GM12878 (cell line): ENCODE results near the gene VCL. TPM values are rescaled to one million over a fixed set of nuclear protein-coding genes. Genes with fewer than 3 reads are reported as not detected.

Experiments
- ATAC-seq: fragments of 200-7000 bp; cut with Tn5 transposase; 3 replicates; pipeline ENCODE4 v1.9.1; 2020; ENCODE audit warnings: mild to moderate bottlenecking, moderate library complexity
- BruUV-seq: library from RNA; stranded (reverse); fragments of 400-500 nt; replicated peaks from 2 replicates; lab custom pipeline; 2021; lab: Mats Ljungman, UMichigan
- CTCF ChIA-PET: fragments of 300-600 bp; sonication (Branson Sonifier 250); formaldehyde crosslinking; extraction: SDS; loops from one replicate; lab custom pipeline; 2021; ENCODE audit warnings: inconsistent platforms; lab: Yijun Ruan, JAX
- POLR2A ChIA-PET: fragments of 350-600 bp; formaldehyde crosslinking; extraction: SDS; loops from one replicate; lab custom pipeline; 2021; ENCODE audit warnings: inconsistent platforms; lab: Charles Lee
- RAD21 ChIA-PET: fragments of 300-600 bp; sonication (Branson Sonifier 250); formaldehyde crosslinking; loops from one replicate; lab custom pipeline; 2023; ENCODE audit warnings: antibody characterized with exemption; ENCODE audit not compliant: unreplicated experiment; lab: Charles Lee
- SMC1A ChIA-PET: fragments of 300-600 bp; sonication (Branson Sonifier 250); formaldehyde crosslinking; loops from one replicate; lab custom pipeline; 2023; ENCODE audit not compliant: unreplicated experiment, uncharacterized antibody; lab: Charles Lee
- DNase-seq: peaks from one replicate; pipeline ENCODE4 v3.0.0-alpha.2; 2011; ENCODE audit warnings: low read depth, low spot score
- FAIRE-seq: peaks from 3 replicates; lab custom pipeline; 2011; peaks lifted over from hg19 to GRCh38; lab: Jason Lieb, UNC
- H2AFZ ChIP-seq: 2 replicates; pipeline ENCODE4 v1.6.0; 2011; ENCODE audit warnings: low read depth, low read length, control low read depth; ENCODE audit not compliant: control insufficient read depth
- H3K27ac ChIP-seq: 2 replicates; pipeline ENCODE4 v1.5.1; 2011; ENCODE audit warnings: control low read depth; ENCODE audit not compliant: control insufficient read depth, insufficient read depth
- H3K27me3 ChIP-seq, 2 experiments: replicated peaks in 1 of 2; 2 replicates each; pipeline versions ENCODE4 v1.6.0 to v1.6.1; 2011; ENCODE audit warnings: low read length in 1 of 2; ENCODE audit not compliant: control insufficient read depth in 2 of 2, insufficient read depth in 2 of 2
- H3K36me3 ChIP-seq, 2 experiments: 2 replicates each; pipeline ENCODE4 v1.5.1; 2011; ENCODE audit warnings: low read length in 1 of 2; ENCODE audit not compliant: control insufficient read depth in 2 of 2, insufficient read depth in 2 of 2
- H3K4me1 ChIP-seq: 2 replicates; pipeline ENCODE4 v1.6.1; 2011; ENCODE audit warnings: mild to moderate bottlenecking, low read length, moderate library complexity, mixed read lengths; ENCODE audit not compliant: control insufficient read depth, insufficient read depth
- H3K4me2 ChIP-seq: 2 replicates; pipeline ENCODE4 v1.6.0; 2011; ENCODE audit warnings: control low read depth; ENCODE audit not compliant: control insufficient read depth, insufficient read depth
- H3K4me3 ChIP-seq: fragments of 200-600 bp; sonication (generic); 2 replicates; pipeline ENCODE4 v1.5.1; 2016
- H3K79me2 ChIP-seq: 2 replicates; pipeline ENCODE4 v1.6.0; 2011; ENCODE audit warnings: low read length; ENCODE audit not compliant: control insufficient read depth, insufficient read depth
- H3K9ac ChIP-seq: 2 replicates; pipeline ENCODE4 v1.8.0; 2011; ENCODE audit warnings: low read length, control low read depth, mixed read lengths; ENCODE audit not compliant: control insufficient read depth, insufficient read depth
- H3K9me3 ChIP-seq: replicated peaks from 3 replicates; pipeline ENCODE4 v1.5.1; 2011; ENCODE audit warnings: mild to moderate bottlenecking, low read length; ENCODE audit not compliant: control insufficient read depth, insufficient read depth
- H4K20me1 ChIP-seq: 2 replicates; pipeline ENCODE4 v1.6.0; 2011; ENCODE audit not compliant: control insufficient read depth, insufficient read depth
- BMI1 ChIP-seq: fragments of 450-650 bp; IDR thresholded peaks from 2 replicates; pipeline ENCODE4 v1.6.1; 2016; ENCODE audit warnings: mild to moderate bottlenecking, moderate library complexity, borderline replicate concordance
- CEBPB ChIP-seq, 2 experiments: fragments of 150-350 bp in 1 of 2; IDR thresholded peaks; 2 replicates each; pipeline ENCODE4 v1.6.1; 2012 to 2014; ENCODE audit warnings: low read depth in 2 of 2, low read length in 2 of 2, borderline replicate concordance in 1 of 2, inconsistent platforms in 1 of 2
- CHD2 ChIP-seq: IDR thresholded peaks from 2 replicates; pipeline ENCODE4 v1.6.1; 2011; ENCODE audit warnings: low read depth, low read length, improper control_type of control experiment, borderline replicate concordance
- IKZF1 ChIP-seq: fragments of 450-650 bp; conservative IDR thresholded peaks from 2 replicates; pipeline ENCODE4 v1.6.1; 2017; ENCODE audit warnings: antibody characterized with exemption, mild to moderate bottlenecking
- MXI1 ChIP-seq: fragments of 150-350 bp; IDR thresholded peaks from 2 replicates; pipeline ENCODE4 v1.6.1; 2011; ENCODE audit warnings: low read depth, mild to moderate bottlenecking, inconsistent platforms, low read length, improper control_type of control experiment
- PAX5 ChIP-seq: IDR thresholded peaks from 2 replicates; pipeline ENCODE4 v1.6.1; 2011; ENCODE audit warnings: low read depth, low read length, borderline replicate concordance
- TCF7 ChIP-seq: IDR thresholded peaks from 2 replicates; pipeline ENCODE4 v1.6.1; 2014; ENCODE audit warnings: antibody characterized with exemption, borderline replicate concordance
- WGBS: methylation state at CpG from one replicate; pipeline ENCODE4 v1.1.6; 2016; ENCODE audit warnings: low lambda C conversion rate; ENCODE audit not compliant: insufficient replicate concordance, insufficient coverage; ENCODE audit errors: missing lambda C conversion rate; 5-methylcytosine and 5-hydroxymethylcytosine counted together
- in situ Hi-C: fragments of 300-500 bp; cut with MboI; formaldehyde crosslinking; loops from 9 replicates; pipeline ENCODE4 v1.14.3; 2018; ENCODE audit warnings: mixed read lengths
- intact Hi-C: fragments of 100-400 bp; cut with micrococcal nuclease; formaldehyde crosslinking; loops from one replicate; pipeline ENCODE4 v1.14.2; 2022; ENCODE audit not compliant: unreplicated experiment
- polyA plus RNA-seq, 11 experiments: library from polyadenylated mRNA; depleted of rRNA in 4 of 11; unstranded in 6 of 11; stranded (reverse) in 5 of 11; fragments of >200 nt; fragmentation: Nextera tagmentation in 4 of 11; fragmentation: Illumina TruSeq in 1 of 11; extraction: Ambion mirVana in 4 of 11; extraction: Trizol in 1 of 11; gene quantifications; 1 replicate in 1 of 11; 2 replicates in 10 of 11; pipeline versions ENCODE4 v1.2.1 to v1.2.3, GENCODE V29; 2011 to 2016; ENCODE audit warnings: inconsistent platforms in 2 of 11, missing spikeins in 2 of 11, low read depth in 1 of 11
- total RNA-seq, 4 experiments: library from RNA; depleted of rRNA in 3 of 4; stranded (reverse); fragments of >200 nt in 3 of 4; fragmentation: Illumina TruSeq in 1 of 4; extraction: Trizol in 1 of 4; gene quantifications; 2 replicates each; pipeline versions ENCODE4 v1.2.1 to v1.2.3, GENCODE V29; 2013 to 2021
- TF ChIP-seq, protein P1 (sequence below): IDR thresholded peaks from 2 replicates; pipeline ENCODE4 v1.6.1; 2012; ENCODE audit warnings: low read depth, low read length, improper control_type of control experiment
- TF ChIP-seq, protein P2 (sequence below): IDR thresholded peaks from 2 replicates; pipeline ENCODE4 v1.6.1; 2012; ENCODE audit warnings: mild to moderate bottlenecking, low read depth, low read length
- TF ChIP-seq, protein P3 (sequence below): fragments of 450-650 bp; formaldehyde crosslinking; IDR thresholded peaks from 2 replicates; pipeline ENCODE4 v1.4.0; 2020; ENCODE audit warnings: mild to moderate bottlenecking, moderate library complexity

VCL gene
- total and polyA plus RNA-seq, 10 of the 15 experiments (the other 5 are each of a cell fraction or from before 2014, with no cell fraction given): 6.7 to 54.6 (median 24.3) TPM

DNA sequence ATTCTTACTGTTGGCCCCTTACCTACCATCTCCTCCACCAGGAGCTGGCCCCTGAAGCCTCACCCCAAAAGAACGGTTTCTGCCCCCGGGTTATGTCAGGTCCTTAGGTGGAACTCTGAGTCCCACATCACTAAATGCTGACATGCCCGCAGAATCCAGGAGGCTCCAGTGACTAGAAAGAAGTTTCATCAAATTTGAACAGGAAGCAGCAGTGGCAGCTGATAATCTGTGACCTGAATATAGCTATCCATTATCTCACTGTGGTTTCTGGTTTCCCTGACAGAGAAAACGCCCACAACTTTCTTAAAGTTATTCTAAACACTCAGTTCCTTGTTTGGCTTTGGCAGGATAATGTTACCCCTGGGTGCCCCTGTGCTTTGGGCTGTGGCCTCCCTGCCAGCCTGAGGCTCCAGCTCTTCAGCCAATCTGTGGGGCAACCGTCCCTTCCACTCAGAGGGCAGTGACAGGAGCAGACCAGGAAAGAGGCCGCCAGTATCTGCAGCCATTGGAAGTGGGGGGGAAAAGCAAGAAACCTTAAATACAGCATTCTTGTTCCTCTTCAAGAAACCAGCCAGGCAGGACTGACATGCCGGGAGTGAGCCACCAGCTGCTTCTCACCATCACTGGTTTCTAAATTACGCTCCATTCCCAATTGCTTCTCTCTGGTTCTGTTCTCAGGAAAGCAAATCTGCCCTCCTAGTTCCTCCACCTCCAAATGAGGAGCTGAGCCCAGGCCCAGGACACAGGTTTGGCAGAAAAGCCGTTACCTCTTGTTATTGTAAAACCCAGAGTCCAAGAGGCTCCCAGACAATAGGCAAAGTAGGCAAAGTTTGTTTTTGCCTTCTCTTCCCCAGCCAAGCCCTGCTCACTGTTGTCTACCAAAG, 41.2 kb upstream of the VCL start:
- Histone ChIP-seq H3K4me3 (peak overlapping the region; percentile 55), H4K20me1 (no peaks in the 10 kb centered on the region), H3K27ac (peak overlapping the region; percentile 80), H3K4me2 (peak overlapping the region; percentile 91), H3K9ac (peak overlapping the region; percentile 49), H3K27me3 (no peaks in the 10 kb centered on the region), H2AFZ (peak overlapping the region; percentile 32), H3K9me3 (no peaks in the 10 kb centered on the region), H3K79me2 (no peaks in the 10 kb centered on the region), H3K36me3 (no peaks in the 10 kb centered on the region), H3K4me1 (peaks cover 54% of the 10 kb centered on the region)
- WGBS: under 1% methylated on average over 9 of the region's 9 CpGs
- in situ Hi-C loops (no loop called here), intact Hi-C loops (loop anchor here (1.0 to 5.0 kb wide), 5 partner anchors 41 to 141 kb away; partner anchors contain the start of gene VCL)
- RAD21 ChIA-PET: interaction anchor here (0.6 to 4.5 kb wide), 21 partner anchors 12 to 193 kb away, joined by 3 to 58 read pairs (median 5); partner anchors contain the start of gene VCL
- BruUV-seq: no TSS peak
- POLR2A ChIA-PET: interaction anchor here (0.5 to 1.5 kb wide), 8 partner anchors 9 to 146 kb away, joined by 3 to 6 read pairs (median 3); no protein-coding TSS in a partner anchor
- CTCF ChIA-PET: interaction anchor here (0.6 to 5.7 kb wide), 32 partner anchors 9 to 209 kb away, joined by 3 to 92 read pairs (median 4); partner anchors contain the start of gene PLAU
- peak; percentile 66 for DNase-seq
- peak; percentile 82 for FAIRE-seq
- SMC1A ChIA-PET: interaction anchor here (0.7 to 5.9 kb wide), 28 partner anchors 9 to 726 kb away, joined by 3 to 47 read pairs (median 4); no protein-coding TSS in a partner anchor
- peak; percentile 72 for ATAC-seq
- TF ChIP-seq, protein P1, sequence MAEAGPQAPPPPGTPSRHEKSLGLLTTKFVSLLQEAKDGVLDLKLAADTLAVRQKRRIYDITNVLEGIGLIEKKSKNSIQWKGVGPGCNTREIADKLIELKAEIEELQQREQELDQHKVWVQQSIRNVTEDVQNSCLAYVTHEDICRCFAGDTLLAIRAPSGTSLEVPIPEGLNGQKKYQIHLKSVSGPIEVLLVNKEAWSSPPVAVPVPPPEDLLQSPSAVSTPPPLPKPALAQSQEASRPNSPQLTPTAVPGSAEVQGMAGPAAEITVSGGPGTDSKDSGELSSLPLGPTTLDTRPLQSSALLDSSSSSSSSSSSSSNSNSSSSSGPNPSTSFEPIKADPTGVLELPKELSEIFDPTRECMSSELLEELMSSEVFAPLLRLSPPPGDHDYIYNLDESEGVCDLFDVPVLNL: no peak
- TF ChIP-seq IKZF1: peak; percentile 98
- peak; percentile 35; the same call in 1 of the 2 replicates for TF ChIP-seq BMI1
- TF ChIP-seq, protein P2, sequence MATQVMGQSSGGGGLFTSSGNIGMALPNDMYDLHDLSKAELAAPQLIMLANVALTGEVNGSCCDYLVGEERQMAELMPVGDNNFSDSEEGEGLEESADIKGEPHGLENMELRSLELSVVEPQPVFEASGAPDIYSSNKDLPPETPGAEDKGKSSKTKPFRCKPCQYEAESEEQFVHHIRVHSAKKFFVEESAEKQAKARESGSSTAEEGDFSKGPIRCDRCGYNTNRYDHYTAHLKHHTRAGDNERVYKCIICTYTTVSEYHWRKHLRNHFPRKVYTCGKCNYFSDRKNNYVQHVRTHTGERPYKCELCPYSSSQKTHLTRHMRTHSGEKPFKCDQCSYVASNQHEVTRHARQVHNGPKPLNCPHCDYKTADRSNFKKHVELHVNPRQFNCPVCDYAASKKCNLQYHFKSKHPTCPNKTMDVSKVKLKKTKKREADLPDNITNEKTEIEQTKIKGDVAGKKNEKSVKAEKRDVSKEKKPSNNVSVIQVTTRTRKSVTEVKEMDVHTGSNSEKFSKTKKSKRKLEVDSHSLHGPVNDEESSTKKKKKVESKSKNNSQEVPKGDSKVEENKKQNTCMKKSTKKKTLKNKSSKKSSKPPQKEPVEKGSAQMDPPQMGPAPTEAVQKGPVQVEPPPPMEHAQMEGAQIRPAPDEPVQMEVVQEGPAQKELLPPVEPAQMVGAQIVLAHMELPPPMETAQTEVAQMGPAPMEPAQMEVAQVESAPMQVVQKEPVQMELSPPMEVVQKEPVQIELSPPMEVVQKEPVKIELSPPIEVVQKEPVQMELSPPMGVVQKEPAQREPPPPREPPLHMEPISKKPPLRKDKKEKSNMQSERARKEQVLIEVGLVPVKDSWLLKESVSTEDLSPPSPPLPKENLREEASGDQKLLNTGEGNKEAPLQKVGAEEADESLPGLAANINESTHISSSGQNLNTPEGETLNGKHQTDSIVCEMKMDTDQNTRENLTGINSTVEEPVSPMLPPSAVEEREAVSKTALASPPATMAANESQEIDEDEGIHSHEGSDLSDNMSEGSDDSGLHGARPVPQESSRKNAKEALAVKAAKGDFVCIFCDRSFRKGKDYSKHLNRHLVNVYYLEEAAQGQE: no peak
- no peak for TF ChIP-seq MXI1
- peak; percentile 28; the same call in 1 of the 2 replicates for TF ChIP-seq CHD2
- TF ChIP-seq TCF7: no peak
- TF ChIP-seq CEBPB (IDR thresholded peaks at IDR 0.05; ENCODE audit: borderline replicate concordance in 1 of 2, low read depth in 2 of 2, low read length in 2 of 2): peak in 1 of 2 experiments; percentile 71; a peak in 1 of 4 replicates
- TF ChIP-seq, protein P3, sequence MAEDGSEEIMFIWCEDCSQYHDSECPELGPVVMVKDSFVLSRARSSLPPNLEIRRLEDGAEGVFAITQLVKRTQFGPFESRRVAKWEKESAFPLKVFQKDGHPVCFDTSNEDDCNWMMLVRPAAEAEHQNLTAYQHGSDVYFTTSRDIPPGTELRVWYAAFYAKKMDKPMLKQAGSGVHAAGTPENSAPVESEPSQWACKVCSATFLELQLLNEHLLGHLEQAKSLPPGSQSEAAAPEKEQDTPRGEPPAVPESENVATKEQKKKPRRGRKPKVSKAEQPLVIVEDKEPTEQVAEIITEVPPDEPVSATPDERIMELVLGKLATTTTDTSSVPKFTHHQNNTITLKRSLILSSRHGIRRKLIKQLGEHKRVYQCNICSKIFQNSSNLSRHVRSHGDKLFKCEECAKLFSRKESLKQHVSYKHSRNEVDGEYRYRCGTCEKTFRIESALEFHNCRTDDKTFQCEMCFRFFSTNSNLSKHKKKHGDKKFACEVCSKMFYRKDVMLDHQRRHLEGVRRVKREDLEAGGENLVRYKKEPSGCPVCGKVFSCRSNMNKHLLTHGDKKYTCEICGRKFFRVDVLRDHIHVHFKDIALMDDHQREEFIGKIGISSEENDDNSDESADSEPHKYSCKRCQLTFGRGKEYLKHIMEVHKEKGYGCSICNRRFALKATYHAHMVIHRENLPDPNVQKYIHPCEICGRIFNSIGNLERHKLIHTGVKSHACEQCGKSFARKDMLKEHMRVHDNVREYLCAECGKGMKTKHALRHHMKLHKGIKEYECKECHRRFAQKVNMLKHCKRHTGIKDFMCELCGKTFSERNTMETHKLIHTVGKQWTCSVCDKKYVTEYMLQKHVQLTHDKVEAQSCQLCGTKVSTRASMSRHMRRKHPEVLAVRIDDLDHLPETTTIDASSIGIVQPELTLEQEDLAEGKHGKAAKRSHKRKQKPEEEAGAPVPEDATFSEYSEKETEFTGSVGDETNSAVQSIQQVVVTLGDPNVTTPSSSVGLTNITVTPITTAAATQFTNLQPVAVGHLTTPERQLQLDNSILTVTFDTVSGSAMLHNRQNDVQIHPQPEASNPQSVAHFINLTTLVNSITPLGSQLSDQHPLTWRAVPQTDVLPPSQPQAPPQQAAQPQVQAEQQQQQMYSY (CRISPR knock-in tag): no peak
- TF ChIP-seq PAX5: peak; percentile 54; the same call in 1 of the 2 replicates
